ENCODE measurements around the gene IBA57. TPM values are rescaled to one million over a fixed set of nuclear protein-coding genes. Genes with fewer than 3 reads are reported as not detected.

The IBA57 gene
- polyA plus RNA-seq, 4 donors, result 2.0 to 8.6 (median 6.0) TPM

GRCh38 chr1:228207381-228207810 lies 41.8 kb downstream of the IBA57 start:
- WGBS, 3 donors, result 60 to 80% (median 77%) methylated on average over 8 of the region's 8 CpGs
- peaks cover 0 to 19% (median 2%) of the 10 kb centered on the region in 3 donors for H3K27me3 ChIP-seq (ENCODE audit: control insufficient read depth in 3 of 3, insufficient read depth in 3 of 3, low read length in 3 of 3)
- no peak overlapping the region for H3K27ac ChIP-seq (ENCODE audit: low read depth in 1 of 3, low read length in 2 of 3)
- no peak overlapping the region for H3K4me3 ChIP-seq (ENCODE audit: low read depth in 1 of 3, low read length in 3 of 3)
- H3K9me3 ChIP-seq (ENCODE audit: control insufficient read depth in 2 of 2, insufficient read depth in 1 of 2, low read depth in 1 of 2, low read length in 1 of 2), result no peaks in the 10 kb centered on the region
- H3K4me1 ChIP-seq (ENCODE audit: control insufficient read depth in 3 of 3, insufficient read depth in 2 of 3, low read depth in 1 of 3, low read length in 2 of 3), result peaks cover 0 to 8% (median 0%) of the 10 kb centered on the region in 3 donors
- FAIRE-seq, result no peak
- H3K36me3 ChIP-seq (ENCODE audit: control insufficient read depth in 3 of 3, insufficient read depth in 2 of 3, low read depth in 1 of 3, low read length in 3 of 3), result peaks cover 0 to 4% (median 0%) of the 10 kb centered on the region in 3 donors
- no peak for DNase-seq

- 35 to 48% (median 37%) methylated on average over 29 to 30 of the region's 30 CpGs for WGBS, 3 donors
- FAIRE-seq, result no peak
- no peak for DNase-seq
- Histone ChIP-seq H3K9me3 (ENCODE audit: control insufficient read depth in 2 of 2, insufficient read depth in 1 of 2, low read depth in 1 of 2, low read length in 1 of 2) (no peaks in the 10 kb centered on the region), H3K4me3 (ENCODE audit: low read depth in 1 of 3, low read length in 3 of 3) (no peak within 1 kb of the TSS), H3K36me3 (ENCODE audit: control insufficient read depth in 3 of 3, insufficient read depth in 2 of 3, low read depth in 1 of 3, low read length in 3 of 3) (peaks cover 0 to 4% (median 0%) of the 10 kb centered on the region in 3 donors), H3K4me1 (ENCODE audit: control insufficient read depth in 3 of 3, insufficient read depth in 2 of 3, low read depth in 1 of 3, low read length in 2 of 3) (peaks cover 0 to 11% (median 0%) of the 10 kb centered on the region in 3 donors), H3K27me3 (ENCODE audit: control insufficient read depth in 3 of 3, insufficient read depth in 3 of 3, low read length in 3 of 3) (peaks cover 0 to 22% (median 2%) of the 10 kb centered on the region in 3 donors), H3K27ac (ENCODE audit: low read depth in 1 of 3, low read length in 2 of 3) (no peak within 1 kb of the TSS)
These were observed 42.5 kb downstream of the IBA57 start, which contains the start of gene OBSCN for GRCh38 chr1:228207851-228208821. OBSCN (plus strand) TSS chr1:228208044; CDS start chr1:228211784, 3,740 bp downstream.

- DNase-seq, result no peak
- 60 to 71% (median 62%) methylated on average over 17 to 19 of the region's 19 CpGs for WGBS, 3 donors
- Histone ChIP-seq H3K27me3 (ENCODE audit: control insufficient read depth in 3 of 3, insufficient read depth in 3 of 3, low read length in 3 of 3) (peaks cover 0 to 22% (median 2%) of the 10 kb centered on the region in 3 donors), H3K4me1 (ENCODE audit: control insufficient read depth in 3 of 3, insufficient read depth in 2 of 3, low read depth in 1 of 3, low read length in 2 of 3) (peaks cover 0 to 11% (median 0%) of the 10 kb centered on the region in 3 donors), H3K27ac (ENCODE audit: low read depth in 1 of 3, low read length in 2 of 3) (no peak overlapping the region), H3K4me3 (ENCODE audit: low read depth in 1 of 3, low read length in 3 of 3) (no peak overlapping the region), H3K9me3 (ENCODE audit: control insufficient read depth in 2 of 2, insufficient read depth in 1 of 2, low read depth in 1 of 2, low read length in 1 of 2) (no peaks in the 10 kb centered on the region), H3K36me3 (ENCODE audit: control insufficient read depth in 3 of 3, insufficient read depth in 2 of 3, low read depth in 1 of 3, low read length in 3 of 3) (peaks cover 0 to 4% (median 0%) of the 10 kb centered on the region in 3 donors)
- FAIRE-seq, result no peak
These were observed 43.4 kb downstream of the IBA57 start for GRCh38 chr1:228208831-228209551.

GRCh38 chr1:228209657-228210056 lies 44.1 kb downstream of the IBA57 start:
- Histone ChIP-seq H3K36me3 (ENCODE audit: control insufficient read depth in 3 of 3, insufficient read depth in 2 of 3, low read depth in 1 of 3, low read length in 3 of 3) (peaks cover 0 to 4% (median 0%) of the 10 kb centered on the region in 3 donors), H3K27me3 (ENCODE audit: control insufficient read depth in 3 of 3, insufficient read depth in 3 of 3, low read length in 3 of 3) (peaks cover 0 to 22% (median 2%) of the 10 kb centered on the region in 3 donors), H3K27ac (ENCODE audit: low read depth in 1 of 3, low read length in 2 of 3) (no peak overlapping the region), H3K4me3 (ENCODE audit: low read depth in 1 of 3, low read length in 3 of 3) (no peak overlapping the region), H3K4me1 (ENCODE audit: control insufficient read depth in 3 of 3, insufficient read depth in 2 of 3, low read depth in 1 of 3, low read length in 2 of 3) (peaks cover 0 to 11% (median 0%) of the 10 kb centered on the region in 3 donors), H3K9me3 (ENCODE audit: control insufficient read depth in 2 of 2, insufficient read depth in 1 of 2, low read depth in 1 of 2, low read length in 1 of 2) (no peaks in the 10 kb centered on the region)
- no peak for FAIRE-seq
- 58 to 83% (median 72%) methylated on average over 3 of the region's 3 CpGs for WGBS, 3 donors
- no peak for DNase-seq

GRCh38 chr1:228210076-228210651 lies 44.6 kb downstream of the IBA57 start:
- Histone ChIP-seq H3K4me1 (ENCODE audit: control insufficient read depth in 3 of 3, insufficient read depth in 2 of 3, low read depth in 1 of 3, low read length in 2 of 3) (peaks cover 0 to 11% (median 0%) of the 10 kb centered on the region in 3 donors), H3K4me3 (ENCODE audit: low read depth in 1 of 3, low read length in 3 of 3) (no peak overlapping the region), H3K9me3 (ENCODE audit: control insufficient read depth in 2 of 2, insufficient read depth in 1 of 2, low read depth in 1 of 2, low read length in 1 of 2) (no peaks in the 10 kb centered on the region), H3K27ac (ENCODE audit: low read depth in 1 of 3, low read length in 2 of 3) (no peak overlapping the region), H3K27me3 (ENCODE audit: control insufficient read depth in 3 of 3, insufficient read depth in 3 of 3, low read length in 3 of 3) (peaks cover 0 to 19% (median 2%) of the 10 kb centered on the region in 3 donors), H3K36me3 (ENCODE audit: control insufficient read depth in 3 of 3, insufficient read depth in 2 of 3, low read depth in 1 of 3, low read length in 3 of 3) (peaks cover 0 to 9% (median 0%) of the 10 kb centered on the region in 3 donors)
- WGBS, 3 donors, result 77 to 85% (median 82%) methylated on average over 10 to 11 of the region's 11 CpGs
- FAIRE-seq, result no peak
- DNase-seq, result no peak

- H3K9me3 ChIP-seq (ENCODE audit: control insufficient read depth in 2 of 2, insufficient read depth in 1 of 2, low read depth in 1 of 2, low read length in 1 of 2), result no peaks in the 10 kb centered on the region
- peaks cover 0 to 18% (median 2%) of the 10 kb centered on the region in 3 donors for H3K27me3 ChIP-seq (ENCODE audit: control insufficient read depth in 3 of 3, insufficient read depth in 3 of 3, low read length in 3 of 3)
- no peak overlapping the region for H3K27ac ChIP-seq (ENCODE audit: low read depth in 1 of 3, low read length in 2 of 3)
- DNase-seq (no peak), FAIRE-seq (no peak)
- peaks cover 0 to 15% (median 0%) of the 10 kb centered on the region in 3 donors for H3K36me3 ChIP-seq (ENCODE audit: control insufficient read depth in 3 of 3, insufficient read depth in 2 of 3, low read depth in 1 of 3, low read length in 3 of 3)
- H3K4me1 ChIP-seq (ENCODE audit: control insufficient read depth in 3 of 3, insufficient read depth in 2 of 3, low read depth in 1 of 3, low read length in 2 of 3), result peaks cover 0 to 10% (median 0%) of the 10 kb centered on the region in 3 donors
- 85 to 91% (median 89%) methylated on average over 16 of the region's 16 CpGs for whole genome bisulfite sequencing, 3 donors
- H3K4me3 ChIP-seq (ENCODE audit: low read depth in 1 of 3, low read length in 3 of 3), result no peak overlapping the region
These were observed 45.3 kb downstream of the IBA57 start for GRCh38 chr1:228210712-228211530.

GRCh38 chr1:228211531-228212414 lies 46.2 kb downstream of the IBA57 start:
- peaks cover 0 to 15% (median 0%) of the 10 kb centered on the region in 3 donors for H3K27me3 ChIP-seq (ENCODE audit: control insufficient read depth in 3 of 3, insufficient read depth in 3 of 3, low read length in 3 of 3)
- no peak overlapping the region for H3K4me3 ChIP-seq (ENCODE audit: low read depth in 1 of 3, low read length in 3 of 3)
- FAIRE-seq (no peak), DNase-seq (no peak)
- no peak overlapping the region for H3K27ac ChIP-seq (ENCODE audit: low read depth in 1 of 3, low read length in 2 of 3)
- no peaks in the 10 kb centered on the region for H3K9me3 ChIP-seq (ENCODE audit: control insufficient read depth in 2 of 2, insufficient read depth in 1 of 2, low read depth in 1 of 2, low read length in 1 of 2)
- H3K36me3 ChIP-seq (ENCODE audit: control insufficient read depth in 3 of 3, insufficient read depth in 2 of 3, low read depth in 1 of 3, low read length in 3 of 3), result peaks cover 0 to 23% (median 0%) of the 10 kb centered on the region in 3 donors
- H3K4me1 ChIP-seq (ENCODE audit: control insufficient read depth in 3 of 3, insufficient read depth in 2 of 3, low read depth in 1 of 3, low read length in 2 of 3), result peaks cover 0 to 6% (median 0%) of the 10 kb centered on the region in 3 donors
- 77 to 91% (median 89%) methylated on average over 70 to 96 of the region's 96 CpGs for WGBS, 3 donors

Data from small intestine (tissue), 7 donors.